Panc1 (cell line): ENCODE measurements around the gene RBM4. TPM values are rescaled to one million over a fixed set of nuclear protein-coding genes. Genes with fewer than 3 reads are reported as not detected.
A peak's percentile ranks its signal among the peaks of the same experiment; 100 is the strongest.

Source experiments
- ATAC-seq: fragments of 200-7000 bp; cut with Tn5 transposase; 2 replicates; pipeline ENCODE4 v1.9.1; 2020; ENCODE audit warnings: mild to moderate bottlenecking, moderate library complexity
- BruUV-seq: library from RNA; stranded (reverse); fragments of 400-500 nt; replicated peaks from 2 replicates; lab custom pipeline; 2021; lab: Mats Ljungman, UMichigan
- CTCF ChIA-PET: fragments of 300-600 bp; sonication (Branson Sonifier 250); formaldehyde crosslinking; loops from one replicate; lab custom pipeline; 2022; ENCODE audit warnings: antibody characterized with exemption; lab: Charles Lee
- POLR2A ChIA-PET: fragments of 300-600 bp; sonication (Branson Sonifier 250); formaldehyde crosslinking; loops from one replicate; lab custom pipeline; 2022; ENCODE audit warnings: antibody characterized with exemption; lab: Charles Lee
- DNase-seq: peaks from one replicate; pipeline ENCODE4 v3.0.0-alpha.2; 2010; ENCODE audit warnings: low read depth, low spot score
- H3K27ac ChIP-seq: 2 replicates; pipeline ENCODE4 v1.5.1; 2011; ENCODE audit warnings: mild to moderate bottlenecking, low read length, inconsistent platforms
- H3K27me3 ChIP-seq: fragments of 200-500 bp; sonication (Bioruptor generic); 2 replicates; pipeline ENCODE4 v1.6.0; 2014; ENCODE audit warnings: low read length, inconsistent platforms; ENCODE audit not compliant: control insufficient read depth, insufficient read depth
- H3K36me3 ChIP-seq: fragments of 200-500 bp; sonication (Bioruptor generic); 2 replicates; pipeline ENCODE4 v1.5.1; 2014; ENCODE audit warnings: inconsistent platforms, mild to moderate bottlenecking, low read length, moderate library complexity; ENCODE audit not compliant: control insufficient read depth, insufficient read depth
- H3K4me1 ChIP-seq: 2 replicates; pipeline ENCODE4 v1.5.1; 2011; ENCODE audit warnings: inconsistent platforms, mild to moderate bottlenecking, low read length, moderate library complexity; ENCODE audit not compliant: control insufficient read depth, insufficient read depth
- H3K4me3 ChIP-seq, 2 experiments: 2 replicates each; pipeline ENCODE4 v1.5.1; 2011 to 2012; ENCODE audit warnings: low read depth in 2 of 2, low read length in 2 of 2, mild to moderate bottlenecking in 2 of 2, inconsistent platforms in 1 of 2, moderate library complexity in 1 of 2
- H3K9me3 ChIP-seq: fragments of 200-500 bp; sonication (Bioruptor generic); 2 replicates; pipeline ENCODE4 v1.5.1; 2014; ENCODE audit warnings: low read depth, mild to moderate bottlenecking, inconsistent platforms, low read length, moderate library complexity; ENCODE audit not compliant: control insufficient read depth, insufficient read depth
- CTCF ChIP-seq: fragments of 450-650 bp; IDR thresholded peaks from 2 replicates; pipeline ENCODE4 v1.5.1; 2017; ENCODE audit warnings: mild to moderate bottlenecking
- POLR2AphosphoS5 ChIP-seq: IDR thresholded peaks from 2 replicates; pipeline ENCODE4 v1.6.1; 2012; ENCODE audit warnings: mild to moderate bottlenecking, low read depth, low read length, moderate library complexity
- REST ChIP-seq, 2 experiments: IDR thresholded peaks; 2 replicates each; pipeline ENCODE4 v1.6.1; 2011 to 2012; ENCODE audit warnings: low read depth in 2 of 2, control low read depth in 1 of 2, low read length in 1 of 2, mild to moderate bottlenecking in 1 of 2, moderate library complexity in 1 of 2; ENCODE audit not compliant: insufficient read depth in 1 of 2
- SIN3A ChIP-seq: IDR thresholded peaks from 2 replicates; pipeline ENCODE4 v1.6.1; 2012; ENCODE audit warnings: low read depth, mild to moderate bottlenecking, low read length, moderate library complexity, borderline replicate concordance; ENCODE audit not compliant: insufficient read depth
- TCF7L2 ChIP-seq: IDR thresholded peaks from 2 replicates; pipeline ENCODE4 v1.6.1; 2011; ENCODE audit warnings: mild to moderate bottlenecking, low read depth, low read length, inconsistent platforms
- in situ Hi-C: cut with HindIII; loops from 2 replicates; pipeline ENCODE4 v1.10.0; 2016; ENCODE audit warnings: low sequenced_read_pairs, low pct_unique_long_range_greater_than_20kb
- intact Hi-C: fragments of 100-400 bp; cut with micrococcal nuclease; formaldehyde crosslinking; loops from one replicate; pipeline ENCODE4 v1.10.0; 2022; ENCODE audit not compliant: unreplicated experiment
- total RNA-seq: library from RNA; stranded (reverse); gene quantifications from one replicate; pipeline ENCODE4 v1.2.1, GENCODE V29; 2021; ENCODE audit not compliant: unreplicated experiment

The RBM4 gene
- total RNA-seq, 1 experiment from 2014 or later: 195 TPM

- ChIA-PET POLR2A (interaction anchor here (0.6 to 2.6 kb wide), 6 partner anchors 13 to 282 kb away, joined by 3 to 13 read pairs (median 6); partner anchors contain the start of gene RBM4), CTCF (interaction anchor here (0.5 kb wide), 1 partner anchor 765 kb away, joined by 6 read pairs; no protein-coding TSS in a partner anchor)
- no peak for TF ChIP-seq CTCF
- TF ChIP-seq POLR2AphosphoS5: peak; percentile 98
- peak; percentile 68 for TF ChIP-seq SIN3A
- TF ChIP-seq REST (IDR thresholded peaks at IDR 0.05; ENCODE audit: insufficient read depth in 1 of 2, low read depth in 2 of 2, low read length in 1 of 2): 0 out of 4 replicates have a peak, but pooled peaks of 1 of the 2 experiments have one; percentile 62
- peak; percentile 30; the same call in 1 of the 2 replicates for TF ChIP-seq TCF7L2
- Histone ChIP-seq H3K4me1 (peaks cover 23% of the 10 kb centered on the region), H3K9me3 (no peaks in the 10 kb centered on the region), H3K27me3 (no peaks in the 10 kb centered on the region), H3K27ac (peak within 1 kb of the TSS; percentile 96), H3K36me3 (peaks cover 6% of the 10 kb centered on the region), H3K4me3 (peak within 1 kb of the TSS; percentile 84 to 99)
- DNase-seq: peak; percentile 96
- BruUV-seq: no TSS peak
- ATAC-seq: peak; percentile 98
- intact Hi-C loops: no loop called here
- in situ Hi-C loops: no loop called here
Observed at GRCh38 chr11:66616379-66617154, 21.9 kb upstream of the RBM4 start, which contains the start of gene RBM14. RBM14 (plus strand) TSS chr11:66616630; CDS start chr11:66616721, 91 bp downstream.

GRCh38 chr11:66617155-66617834 is 21.2 kb upstream of the RBM4 start:
- no peak for DNase-seq
- ATAC-seq: peak; percentile 23
- in situ Hi-C loops: no loop called here

More at GRCh38 chr11:66617155-66617834, 21.2 kb upstream of the RBM4 start:
- Histone ChIP-seq H3K36me3 (peaks cover 6% of the 10 kb centered on the region), H3K9me3 (no peaks in the 10 kb centered on the region), H3K27me3 (no peaks in the 10 kb centered on the region), H3K4me1 (peaks cover 23% of the 10 kb centered on the region), H3K27ac (peak overlapping the region; percentile 96), H3K4me3 (peak overlapping the region; percentile 84 to 99)
- intact Hi-C loops: no loop called here
- no TSS peak for BruUV-seq
- TF ChIP-seq CTCF: no peak
- TF ChIP-seq POLR2AphosphoS5: no peak
- no peak for TF ChIP-seq TCF7L2
- no peak for TF ChIP-seq REST (IDR thresholded peaks at IDR 0.05; ENCODE audit: insufficient read depth in 1 of 2, low read depth in 2 of 2, low read length in 1 of 2)
- TF ChIP-seq SIN3A: no peak
- POLR2A ChIA-PET: interaction anchor here (0.6 to 2.6 kb wide), 6 partner anchors 11 to 227 kb away, joined by 3 to 13 read pairs (median 4); partner anchors contain the start of gene RBM4
- CTCF ChIA-PET: interaction anchor here (0.6 kb wide), 1 partner anchor 61 kb away, joined by 3 read pairs; no protein-coding TSS in a partner anchor
